ENCODE measurements around the gene PNMA6E.

- TF ChIP-seq CTCF (IDR thresholded peaks at IDR 0.05) (no peak), POLR2A (IDR thresholded peaks at IDR 0.05) (no peak)
Measured at GRCh38 chrX:153380691-153381090, 20.5 kb downstream of the PNMA6E start.

Measured in uterus (tissue), 2 donors.